Bronchus fibroblast of lung (primary cell): ENCODE results near the gene P2RX6. TPM values are rescaled to one million over a fixed set of nuclear protein-coding genes. Genes with fewer than 3 reads are reported as not detected.

Source experiments
- total RNA-seq: library from RNA; depleted of rRNA; stranded (reverse); fragments of >200 nt; gene quantifications from 2 replicates; pipeline ENCODE4 v1.2.3, GENCODE V29; 2015

The P2RX6 gene
- 0.34 and 0.74 TPM in 2 replicates for total RNA-seq

GRCh38 chr22:21014726-21015465 is at the start of gene P2RX6:
TSS of gene P2RX6 (plus strand) at chr22:21015165. CDS start at chr22:21015175, 10 bp downstream.

GRCh38 chr22:20966883-20967696 is 47.9 kb upstream of the P2RX6 start, which contains the start of gene AIFM3:
TSS of gene AIFM3 (plus strand) at chr22:20967255. CDS start at chr22:20967945, 690 bp downstream.

GRCh38 chr22:20981787-20982562 is 33.0 kb upstream of the P2RX6 start, which contains the start of gene LZTR1:
TSS of gene LZTR1 (plus strand) at chr22:20982297. CDS start at chr22:20982372, 75 bp downstream.

GRCh38 chr22:21001601-21002325 is 13.2 kb upstream of the P2RX6 start, which contains the start of gene THAP7:
TSS of gene THAP7 (minus strand) at chr22:21002118. CDS start at chr22:21001911, 207 bp downstream.

GRCh38 chr22:21032037-21032867 is 17.3 kb downstream of the P2RX6 start, which contains the start of gene SLC7A4:
TSS of gene SLC7A4 (minus strand) at chr22:21032561. CDS start at chr22:21031812, 749 bp downstream.

GRCh38 chr22:21045585-21046294 is 30.8 kb downstream of the P2RX6 start, which contains the start of gene LRRC74B:
TSS of gene LRRC74B (plus strand) at chr22:21045946. CDS start at chr22:21045987, 41 bp downstream.

Other genes starting within 250 kb of the P2RX6 start
- gene SERPIND1, start 241.1 kb upstream of the P2RX6 start, total RNA-seq = not detected in 2 replicates
- 31.9 and 34.8 TPM in 2 replicates for gene PI4KA, start 156.4 kb upstream of the P2RX6 start, total RNA-seq
- gene SNAP29, start 156.2 kb upstream of the P2RX6 start, total RNA-seq = 12.9 and 14.5 TPM in 2 replicates
- 29.4 and 30.2 TPM in 2 replicates for gene CRKL, start 97.8 kb upstream of the P2RX6 start, total RNA-seq
- gene AIFM3, start 47.9 kb upstream of the P2RX6 start, total RNA-seq = 0.17 and 0.74 TPM in 2 replicates
- gene LZTR1, start 32.9 kb upstream of the P2RX6 start, total RNA-seq = 33.7 and 34.8 TPM in 2 replicates
- gene THAP7, start 13.0 kb upstream of the P2RX6 start, total RNA-seq = 31.2 and 35.6 TPM in 2 replicates
- 0.15 and 0.17 TPM in 2 replicates for gene SLC7A4, start 17.4 kb downstream of the P2RX6 start, total RNA-seq
- gene LRRC74B, start 30.8 kb downstream of the P2RX6 start, total RNA-seq = not detected in 2 replicates